Trophoblast cell (in vitro differentiated cells and primary cell): ENCODE data around the gene PCGF3.

Experiments used
- DNase-seq, 2 donors: peaks; one replicate each; pipeline ENCODE4 v3.0.0-alpha.2; 2016
- H2AFZ ChIP-seq: 2 replicates; pipeline ENCODE4 v1.6.1; 2013; ENCODE audit warnings: low read length, moderate library complexity, mild to moderate bottlenecking; ENCODE audit not compliant: insufficient read depth, poor library complexity
- H2AK5ac ChIP-seq: 2 replicates; pipeline ENCODE4 v1.6.1; 2013; ENCODE audit warnings: mild to moderate bottlenecking, low read length
- H2BK120ac ChIP-seq: 2 replicates; pipeline ENCODE4 v1.6.1; 2013; ENCODE audit warnings: low read length, mild to moderate bottlenecking, moderate library complexity; ENCODE audit not compliant: insufficient read depth, poor library complexity
- H2BK12ac ChIP-seq: 2 replicates; pipeline ENCODE4 v1.6.1; 2013; ENCODE audit warnings: mild to moderate bottlenecking, low read length, moderate library complexity
- H2BK5ac ChIP-seq: 2 replicates; pipeline ENCODE4 v1.6.1; 2013; ENCODE audit warnings: low read length, low read depth, moderate library complexity, mild to moderate bottlenecking; ENCODE audit not compliant: poor library complexity
- H3K14ac ChIP-seq: 2 replicates; pipeline ENCODE4 v1.6.1; 2013; ENCODE audit warnings: mild to moderate bottlenecking, low read length
- H3K18ac ChIP-seq: 2 replicates; pipeline ENCODE4 v1.6.1; 2013; ENCODE audit warnings: mild to moderate bottlenecking, low read length
- H3K23ac ChIP-seq: 2 replicates; pipeline ENCODE4 v1.6.1; 2013; ENCODE audit warnings: low read length
- H3K27ac ChIP-seq: 2 replicates; pipeline ENCODE4 v1.5.1; 2013; ENCODE audit warnings: low read depth, mild to moderate bottlenecking, inconsistent platforms, low read length, moderate library complexity
- H3K27me3 ChIP-seq: 2 replicates; pipeline ENCODE4 v1.6.1; 2013; ENCODE audit warnings: inconsistent platforms, mild to moderate bottlenecking, low read length, moderate library complexity; ENCODE audit not compliant: insufficient read depth
- H3K36me3 ChIP-seq, 2 experiments: 1 replicate in 1 of 2; 2 replicates in 1 of 2; pipeline ENCODE4 v1.6.1; 2013; ENCODE audit warnings: low read length in 2 of 2, mild to moderate bottlenecking in 2 of 2, moderate library complexity in 1 of 2; ENCODE audit not compliant: insufficient read depth in 2 of 2, control insufficient read depth in 1 of 2
- H3K4ac ChIP-seq: 2 replicates; pipeline ENCODE4 v1.6.1; 2013; ENCODE audit warnings: low read depth, mild to moderate bottlenecking, low read length, moderate library complexity
- H3K4me1 ChIP-seq, 2 experiments: 1 replicate in 1 of 2; 2 replicates in 1 of 2; pipeline ENCODE4 v1.6.1; 2013; ENCODE audit warnings: low read length in 2 of 2, mild to moderate bottlenecking in 2 of 2, moderate library complexity in 1 of 2; ENCODE audit not compliant: insufficient read depth in 2 of 2, control insufficient read depth in 1 of 2
- H3K4me2 ChIP-seq: 2 replicates; pipeline ENCODE4 v1.6.1; 2013; ENCODE audit warnings: inconsistent platforms, mild to moderate bottlenecking, low read length, moderate library complexity
- H3K4me3 ChIP-seq: 2 replicates; pipeline ENCODE4 v1.5.1; 2013; ENCODE audit warnings: mild to moderate bottlenecking, low read depth, low read length, inconsistent platforms
- H3K79me1 ChIP-seq: one replicate; pipeline ENCODE4 v1.6.1; 2013; ENCODE audit warnings: low read length
- H3K79me2 ChIP-seq: 2 replicates; pipeline ENCODE4 v1.6.1; 2013; ENCODE audit warnings: low read length, mild to moderate bottlenecking; ENCODE audit not compliant: control insufficient read depth, insufficient read depth, poor library complexity
- H3K9ac ChIP-seq: 2 replicates; pipeline ENCODE4 v1.6.1; 2013; ENCODE audit warnings: mild to moderate bottlenecking, low read length
- H3K9me3 ChIP-seq: 2 replicates; pipeline ENCODE4 v1.6.1; 2013; ENCODE audit warnings: low read depth, mild to moderate bottlenecking, control low read depth, inconsistent platforms, low read length; ENCODE audit not compliant: insufficient read depth
- H4K12ac ChIP-seq: 2 replicates; pipeline ENCODE4 v1.6.1; 2013; ENCODE audit warnings: low read depth, mild to moderate bottlenecking, low read length, moderate library complexity
- H4K8ac ChIP-seq: 2 replicates; pipeline ENCODE4 v1.6.1; 2013; ENCODE audit warnings: low read depth, mild to moderate bottlenecking, low read length, moderate library complexity
- H4K91ac ChIP-seq: one replicate; pipeline ENCODE4 v1.6.1; 2013; ENCODE audit warnings: low read depth, mild to moderate bottlenecking, low read length, moderate library complexity
- WGBS: extraction: QIAGEN DNeasy Blood & Tissue Kit; methylation state at CpG from one replicate; pipeline ENCODE4 v1.1.7; 2013; ENCODE audit warnings: missing lambda C conversion rate; ENCODE audit not compliant: insufficient read length, insufficient coverage; ENCODE audit errors: extremely low coverage; 5-methylcytosine and 5-hydroxymethylcytosine counted together

Gene PCGF3

GRCh38 chr4:710916-711315, 5.3 kb downstream of the PCGF3 start:
- Histone ChIP-seq H2AK5ac (no peak overlapping the region), H3K18ac (no peak overlapping the region), H3K79me1 (peaks cover 7% of the 10 kb centered on the region), H4K8ac (no peak overlapping the region), H3K4me1 (peaks cover 19 to 21% of the 10 kb centered on the region in 2 experiments), H2AFZ (no peak overlapping the region), H3K14ac (no peak overlapping the region), H4K91ac (no peak overlapping the region), H3K9me3 (peaks cover 2% of the 10 kb centered on the region), H3K27ac (no peak overlapping the region), H3K36me3 (peaks cover 28 to 32% of the 10 kb centered on the region in 2 experiments), H2BK12ac (no peak overlapping the region), H3K23ac (no peak overlapping the region), H3K9ac (no peak overlapping the region), H3K27me3 (no peaks in the 10 kb centered on the region), H3K4me2 (no peak overlapping the region), H2BK120ac (no peak overlapping the region), H2BK5ac (no peak overlapping the region), H4K12ac (no peak overlapping the region), H3K4ac (peak overlapping the region; percentile 71), H3K79me2 (peaks cover 52% of the 10 kb centered on the region), H3K4me3 (no peak overlapping the region)
- DNase-seq, result no peak
- no CpG with 5 or more reads among the region's 13 CpGs for WGBS

- Histone ChIP-seq H3K14ac (no peak overlapping the region), H3K79me1 (no peaks in the 10 kb centered on the region), H3K36me3 (peaks cover 28 to 32% of the 10 kb centered on the region in 2 experiments), H3K18ac (no peak overlapping the region), H2AK5ac (no peak overlapping the region), H3K27me3 (no peaks in the 10 kb centered on the region), H2BK12ac (no peak overlapping the region), H4K8ac (no peak overlapping the region), H3K4ac (no peak overlapping the region), H2AFZ (no peak overlapping the region), H2BK5ac (no peak overlapping the region), H2BK120ac (no peak overlapping the region), H3K4me3 (no peak overlapping the region), H3K4me1 (peaks cover 14 to 16% of the 10 kb centered on the region in 2 experiments), H4K91ac (no peak overlapping the region), H3K9ac (no peak overlapping the region), H3K9me3 (peaks cover 2% of the 10 kb centered on the region), H4K12ac (no peak overlapping the region), H3K27ac (no peak overlapping the region), H3K79me2 (peaks cover 43% of the 10 kb centered on the region), H3K4me2 (no peak overlapping the region), H3K23ac (no peak overlapping the region)
- peak in 1 of 2 donors; percentile 58 for DNase-seq
- no CpG with 5 or more reads among the region's 3 CpGs for WGBS
Measured at GRCh38 chr4:712093-712492, 6.5 kb downstream of the PCGF3 start.

DNA sequence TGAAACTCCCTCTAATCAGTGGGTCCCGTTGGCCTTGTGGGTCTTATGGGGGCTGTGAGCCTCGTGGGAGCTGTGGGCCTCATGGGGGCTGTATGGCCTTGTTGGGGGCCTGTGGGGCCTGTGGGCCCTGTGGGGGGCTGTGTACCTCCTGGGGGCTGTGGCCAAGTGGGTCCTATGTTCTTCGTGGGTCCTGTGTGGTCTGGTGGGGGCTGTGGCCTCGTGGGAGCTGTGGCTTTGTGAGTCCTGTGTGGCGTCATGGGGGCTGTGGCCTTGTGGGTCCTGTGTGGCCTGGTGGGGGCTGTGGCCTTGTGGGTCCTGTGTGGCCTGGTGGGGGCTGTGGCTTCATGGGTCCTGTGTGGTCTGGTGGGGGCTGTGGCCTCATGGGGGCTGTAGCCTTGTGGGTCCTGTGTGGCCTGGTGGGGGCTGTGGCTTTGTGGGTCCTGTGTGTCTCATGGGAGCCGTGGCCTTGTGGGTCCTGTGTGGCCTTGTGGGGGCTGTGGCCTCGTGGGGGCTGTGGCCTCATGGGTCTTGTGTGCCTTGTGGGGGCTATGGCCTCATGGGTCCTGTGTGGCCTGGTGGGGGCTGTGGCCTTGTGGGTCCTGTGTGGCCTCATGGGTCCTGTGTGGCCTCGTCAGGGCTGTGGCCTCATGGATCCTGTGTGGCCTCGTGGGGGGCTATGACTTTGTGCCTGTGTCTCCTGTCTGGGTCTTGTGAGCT, 7.4 kb downstream of the PCGF3 start:
- Histone ChIP-seq H2AK5ac (no peak overlapping the region), H3K79me1 (no peaks in the 10 kb centered on the region), H3K27ac (no peak overlapping the region), H3K9me3 (peaks cover 2% of the 10 kb centered on the region), H3K4me2 (no peak overlapping the region), H3K4me3 (no peak overlapping the region), H3K27me3 (no peaks in the 10 kb centered on the region), H2AFZ (no peak overlapping the region), H3K18ac (no peak overlapping the region), H3K4me1 (peaks cover 9 to 10% of the 10 kb centered on the region in 2 experiments), H4K12ac (no peak overlapping the region), H3K23ac (no peak overlapping the region), H3K9ac (no peak overlapping the region), H3K4ac (peak overlapping the region; percentile 92), H2BK5ac (no peak overlapping the region), H2BK120ac (no peak overlapping the region), H3K36me3 (peaks cover 30 to 33% of the 10 kb centered on the region in 2 experiments), H4K91ac (no peak overlapping the region), H2BK12ac (no peak overlapping the region), H3K79me2 (peaks cover 42% of the 10 kb centered on the region), H4K8ac (no peak overlapping the region), H3K14ac (no peak overlapping the region)
- DNase-seq, result no peak
- no CpG with 5 or more reads among the region's 9 CpGs for WGBS

DNA sequence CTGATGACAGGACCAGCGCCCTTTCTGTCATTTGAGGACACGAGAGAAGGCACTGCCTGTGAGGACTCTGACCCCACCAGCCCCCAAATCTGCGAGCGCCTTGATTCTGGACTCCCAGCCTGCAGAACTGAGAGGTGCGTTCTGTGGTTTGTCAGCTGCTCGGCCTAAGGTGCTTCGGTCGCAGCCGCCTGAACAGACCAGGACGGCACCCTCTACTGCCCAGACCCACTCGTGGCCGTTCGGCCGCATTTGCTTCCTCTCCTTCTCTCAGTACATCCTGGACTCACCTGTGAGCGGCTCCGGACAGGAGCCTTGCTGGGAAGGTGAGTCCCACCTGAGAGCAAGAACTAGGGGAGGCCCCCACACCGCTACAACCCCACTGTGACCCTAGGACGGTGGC, 8.5 kb downstream of the PCGF3 start:
- Histone ChIP-seq H2BK12ac (no peak overlapping the region), H4K12ac (no peak overlapping the region), H2BK120ac (no peak overlapping the region), H3K18ac (no peak overlapping the region), H3K9me3 (peaks cover 2% of the 10 kb centered on the region), H2BK5ac (no peak overlapping the region), H3K14ac (no peak overlapping the region), H4K91ac (no peak overlapping the region), H3K4ac (peak overlapping the region; percentile 98), H3K23ac (no peak overlapping the region), H3K79me2 (peaks cover 38% of the 10 kb centered on the region), H4K8ac (no peak overlapping the region), H3K4me3 (no peak overlapping the region), H3K9ac (no peak overlapping the region), H3K27me3 (no peaks in the 10 kb centered on the region), H3K36me3 (peaks cover 22 to 27% of the 10 kb centered on the region in 2 experiments), H2AFZ (no peak overlapping the region), H3K4me1 (peaks cover 0 to 3% of the 10 kb centered on the region in 2 experiments), H3K27ac (no peak overlapping the region), H2AK5ac (no peak overlapping the region), H3K4me2 (no peak overlapping the region), H3K79me1 (no peaks in the 10 kb centered on the region)
- no CpG with 5 or more reads among the region's 18 CpGs for WGBS
- DNase-seq, result no peak
